ENCODE measurements around the gene RPL15. TPM values are rescaled to one million over a fixed set of nuclear protein-coding genes. Genes with fewer than 3 reads are reported as not detected.

The RPL15 gene
- total and polyA plus RNA-seq, 10 of the 15 experiments (the other 5 are each of a cell fraction or from before 2014, with no cell fraction given), result 2,885 to 10,761 (median 4,017) TPM

DNA sequence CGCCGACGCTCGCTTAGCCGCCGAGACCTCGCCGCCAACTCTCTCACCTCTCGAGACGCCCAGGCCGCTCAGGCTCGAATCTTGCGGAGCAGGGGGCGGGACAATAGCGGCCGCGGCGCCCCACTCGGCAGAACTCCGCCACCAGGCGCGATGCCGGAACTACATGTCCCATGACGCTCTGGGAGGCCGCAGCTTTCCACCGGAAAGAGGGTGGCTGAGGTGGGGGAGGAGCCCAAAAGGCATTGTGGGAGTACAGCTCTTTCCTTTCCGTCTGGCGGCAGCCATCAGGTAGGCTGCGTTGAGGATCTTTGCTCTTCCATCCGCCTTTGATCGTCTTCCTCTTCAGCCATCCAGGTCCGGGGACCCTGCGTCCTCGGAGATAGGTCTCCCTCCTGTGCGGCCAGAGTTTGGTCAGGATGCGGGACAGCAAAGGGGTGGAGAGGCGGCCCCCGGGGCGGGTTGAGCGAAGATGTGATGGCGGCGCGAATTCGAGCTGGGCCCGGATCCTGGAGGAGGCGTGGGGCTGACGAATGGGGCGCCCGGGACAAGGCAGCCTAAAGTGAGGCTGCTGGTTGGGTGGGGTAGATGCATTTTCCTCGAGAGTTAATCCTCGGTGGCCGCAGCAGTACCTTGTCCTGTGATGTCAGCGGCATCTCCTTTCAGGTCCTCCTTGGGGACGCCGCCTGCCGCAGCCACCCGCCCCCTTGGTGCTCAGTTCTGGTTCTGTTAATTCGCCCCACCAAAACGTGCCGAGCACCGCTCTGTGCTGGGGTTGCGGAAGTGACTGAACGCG, at the start of gene RPL15, which contains the start of gene NKIRAS1 (continued):
- TF ChIP-seq CREB1 (IDR thresholded peaks at IDR 0.05; ENCODE audit: low read depth) (peak; percentile 87), POLR2A (IDR thresholded peaks at IDR 0.05; ENCODE audit: low read depth, low read length) (peak; percentile 100), MEF2A (IDR thresholded peaks at IDR 0.05; ENCODE audit: insufficient read depth, low read depth, low read length) (peak; percentile 51), ZSCAN29 (IDR thresholded peaks at IDR 0.05) (0 out of 2 replicates have a peak, but pooled peaks have one; percentile 39), RUNX3 (IDR thresholded peaks at IDR 0.05; ENCODE audit: low read length) (peak; percentile 80), IRF4 (IDR thresholded peaks at IDR 0.05; ENCODE audit: low read depth, low read length) (peak; percentile 75; the same call in 1 of the 2 replicates), NRF1 (conservative IDR thresholded peaks at IDR 0.05; ENCODE audit: low read depth, low read length) (no peak), ZNF217 (IDR thresholded peaks at IDR 0.05) (no peak), CREM (IDR thresholded peaks at IDR 0.05; ENCODE audit: low read depth) (peak; percentile 82; the same call in 1 of the 2 replicates), CHD1 (IDR thresholded peaks at IDR 0.05; ENCODE audit: low read depth, low read length) (no peak), CBFB (IDR thresholded peaks at IDR 0.05; ENCODE audit: low read depth) (peak; percentile 93), WRNIP1 (IDR thresholded peaks at IDR 0.05; ENCODE audit: borderline replicate concordance, low read depth, low read length) (no peak), NR2C2 (IDR thresholded peaks at IDR 0.05; ENCODE audit: borderline replicate concordance, control insufficient read depth, insufficient read length, low read depth) (no peak), GABPA (IDR thresholded peaks at IDR 0.05; ENCODE audit: low read depth) (peak; percentile 92), KDM1A (IDR thresholded peaks at IDR 0.05; ENCODE audit: borderline replicate concordance) (no peak), SMAD5 (IDR thresholded peaks at IDR 0.05; ENCODE audit: low read depth) (peak; percentile 99)
- TF ChIP-seq, protein P1, sequence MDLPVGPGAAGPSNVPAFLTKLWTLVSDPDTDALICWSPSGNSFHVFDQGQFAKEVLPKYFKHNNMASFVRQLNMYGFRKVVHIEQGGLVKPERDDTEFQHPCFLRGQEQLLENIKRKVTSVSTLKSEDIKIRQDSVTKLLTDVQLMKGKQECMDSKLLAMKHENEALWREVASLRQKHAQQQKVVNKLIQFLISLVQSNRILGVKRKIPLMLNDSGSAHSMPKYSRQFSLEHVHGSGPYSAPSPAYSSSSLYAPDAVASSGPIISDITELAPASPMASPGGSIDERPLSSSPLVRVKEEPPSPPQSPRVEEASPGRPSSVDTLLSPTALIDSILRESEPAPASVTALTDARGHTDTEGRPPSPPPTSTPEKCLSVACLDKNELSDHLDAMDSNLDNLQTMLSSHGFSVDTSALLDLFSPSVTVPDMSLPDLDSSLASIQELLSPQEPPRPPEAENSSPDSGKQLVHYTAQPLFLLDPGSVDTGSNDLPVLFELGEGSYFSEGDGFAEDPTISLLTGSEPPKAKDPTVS (IDR thresholded peaks at IDR 0.05; ENCODE audit: low read depth, low read length), result no peak
- TF ChIP-seq, protein P2, sequence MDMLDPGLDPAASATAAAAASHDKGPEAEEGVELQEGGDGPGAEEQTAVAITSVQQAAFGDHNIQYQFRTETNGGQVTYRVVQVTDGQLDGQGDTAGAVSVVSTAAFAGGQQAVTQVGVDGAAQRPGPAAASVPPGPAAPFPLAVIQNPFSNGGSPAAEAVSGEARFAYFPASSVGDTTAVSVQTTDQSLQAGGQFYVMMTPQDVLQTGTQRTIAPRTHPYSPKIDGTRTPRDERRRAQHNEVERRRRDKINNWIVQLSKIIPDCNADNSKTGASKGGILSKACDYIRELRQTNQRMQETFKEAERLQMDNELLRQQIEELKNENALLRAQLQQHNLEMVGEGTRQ (IDR thresholded peaks at IDR 0.05; ENCODE audit: borderline replicate concordance, low read depth, low read length), result no peak
- TF ChIP-seq, protein P3, sequence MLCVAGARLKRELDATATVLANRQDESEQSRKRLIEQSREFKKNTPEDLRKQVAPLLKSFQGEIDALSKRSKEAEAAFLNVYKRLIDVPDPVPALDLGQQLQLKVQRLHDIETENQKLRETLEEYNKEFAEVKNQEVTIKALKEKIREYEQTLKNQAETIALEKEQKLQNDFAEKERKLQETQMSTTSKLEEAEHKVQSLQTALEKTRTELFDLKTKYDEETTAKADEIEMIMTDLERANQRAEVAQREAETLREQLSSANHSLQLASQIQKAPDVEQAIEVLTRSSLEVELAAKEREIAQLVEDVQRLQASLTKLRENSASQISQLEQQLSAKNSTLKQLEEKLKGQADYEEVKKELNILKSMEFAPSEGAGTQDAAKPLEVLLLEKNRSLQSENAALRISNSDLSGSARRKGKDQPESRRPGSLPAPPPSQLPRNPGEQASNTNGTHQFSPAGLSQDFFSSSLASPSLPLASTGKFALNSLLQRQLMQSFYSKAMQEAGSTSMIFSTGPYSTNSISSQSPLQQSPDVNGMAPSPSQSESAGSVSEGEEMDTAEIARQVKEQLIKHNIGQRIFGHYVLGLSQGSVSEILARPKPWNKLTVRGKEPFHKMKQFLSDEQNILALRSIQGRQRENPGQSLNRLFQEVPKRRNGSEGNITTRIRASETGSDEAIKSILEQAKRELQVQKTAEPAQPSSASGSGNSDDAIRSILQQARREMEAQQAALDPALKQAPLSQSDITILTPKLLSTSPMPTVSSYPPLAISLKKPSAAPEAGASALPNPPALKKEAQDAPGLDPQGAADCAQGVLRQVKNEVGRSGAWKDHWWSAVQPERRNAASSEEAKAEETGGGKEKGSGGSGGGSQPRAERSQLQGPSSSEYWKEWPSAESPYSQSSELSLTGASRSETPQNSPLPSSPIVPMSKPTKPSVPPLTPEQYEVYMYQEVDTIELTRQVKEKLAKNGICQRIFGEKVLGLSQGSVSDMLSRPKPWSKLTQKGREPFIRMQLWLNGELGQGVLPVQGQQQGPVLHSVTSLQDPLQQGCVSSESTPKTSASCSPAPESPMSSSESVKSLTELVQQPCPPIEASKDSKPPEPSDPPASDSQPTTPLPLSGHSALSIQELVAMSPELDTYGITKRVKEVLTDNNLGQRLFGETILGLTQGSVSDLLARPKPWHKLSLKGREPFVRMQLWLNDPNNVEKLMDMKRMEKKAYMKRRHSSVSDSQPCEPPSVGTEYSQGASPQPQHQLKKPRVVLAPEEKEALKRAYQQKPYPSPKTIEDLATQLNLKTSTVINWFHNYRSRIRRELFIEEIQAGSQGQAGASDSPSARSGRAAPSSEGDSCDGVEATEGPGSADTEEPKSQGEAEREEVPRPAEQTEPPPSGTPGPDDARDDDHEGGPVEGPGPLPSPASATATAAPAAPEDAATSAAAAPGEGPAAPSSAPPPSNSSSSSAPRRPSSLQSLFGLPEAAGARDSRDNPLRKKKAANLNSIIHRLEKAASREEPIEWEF (IDR thresholded peaks at IDR 0.05; ENCODE audit: insufficient replicate concordance, low read depth, low read length), result no peak
- TF ChIP-seq, protein P4, sequence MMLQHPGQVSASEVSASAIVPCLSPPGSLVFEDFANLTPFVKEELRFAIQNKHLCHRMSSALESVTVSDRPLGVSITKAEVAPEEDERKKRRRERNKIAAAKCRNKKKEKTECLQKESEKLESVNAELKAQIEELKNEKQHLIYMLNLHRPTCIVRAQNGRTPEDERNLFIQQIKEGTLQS (IDR thresholded peaks at IDR 0.05; ENCODE audit: borderline replicate concordance, extremely low read depth, low read depth, low read length), result no peak
- TF ChIP-seq, protein P5, sequence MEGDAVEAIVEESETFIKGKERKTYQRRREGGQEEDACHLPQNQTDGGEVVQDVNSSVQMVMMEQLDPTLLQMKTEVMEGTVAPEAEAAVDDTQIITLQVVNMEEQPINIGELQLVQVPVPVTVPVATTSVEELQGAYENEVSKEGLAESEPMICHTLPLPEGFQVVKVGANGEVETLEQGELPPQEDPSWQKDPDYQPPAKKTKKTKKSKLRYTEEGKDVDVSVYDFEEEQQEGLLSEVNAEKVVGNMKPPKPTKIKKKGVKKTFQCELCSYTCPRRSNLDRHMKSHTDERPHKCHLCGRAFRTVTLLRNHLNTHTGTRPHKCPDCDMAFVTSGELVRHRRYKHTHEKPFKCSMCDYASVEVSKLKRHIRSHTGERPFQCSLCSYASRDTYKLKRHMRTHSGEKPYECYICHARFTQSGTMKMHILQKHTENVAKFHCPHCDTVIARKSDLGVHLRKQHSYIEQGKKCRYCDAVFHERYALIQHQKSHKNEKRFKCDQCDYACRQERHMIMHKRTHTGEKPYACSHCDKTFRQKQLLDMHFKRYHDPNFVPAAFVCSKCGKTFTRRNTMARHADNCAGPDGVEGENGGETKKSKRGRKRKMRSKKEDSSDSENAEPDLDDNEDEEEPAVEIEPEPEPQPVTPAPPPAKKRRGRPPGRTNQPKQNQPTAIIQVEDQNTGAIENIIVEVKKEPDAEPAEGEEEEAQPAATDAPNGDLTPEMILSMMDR (IDR thresholded peaks at IDR 0.05 in 2 of 3, conservative IDR thresholded peaks at IDR 0.05 in 1 of 3; ENCODE audit: control insufficient read depth in 2 of 3, extremely low read depth in 1 of 3, insufficient read depth in 1 of 3, low read depth in 3 of 3, low read length in 3 of 3), result peak in 2 of 3 experiments; percentile 15 to 38; a peak in 2 of 6 replicates
